CD4-positive, alpha-beta T cell treated with Interleukin-2 at 100 ng/mL for 4 hours (primary cell): ENCODE results near the gene FAM83G.
"Not testable (repeated sequence)": the region's sequence is repeated elsewhere in the genome, so short reads cannot be mapped to it uniquely, and the experiment has no call there.

Experiments used
- DNase-seq: peaks from one replicate; pipeline ENCODE4 v3.0.0-alpha.2; 2020; ENCODE audit warnings: low spot score

The FAM83G gene

DNA sequence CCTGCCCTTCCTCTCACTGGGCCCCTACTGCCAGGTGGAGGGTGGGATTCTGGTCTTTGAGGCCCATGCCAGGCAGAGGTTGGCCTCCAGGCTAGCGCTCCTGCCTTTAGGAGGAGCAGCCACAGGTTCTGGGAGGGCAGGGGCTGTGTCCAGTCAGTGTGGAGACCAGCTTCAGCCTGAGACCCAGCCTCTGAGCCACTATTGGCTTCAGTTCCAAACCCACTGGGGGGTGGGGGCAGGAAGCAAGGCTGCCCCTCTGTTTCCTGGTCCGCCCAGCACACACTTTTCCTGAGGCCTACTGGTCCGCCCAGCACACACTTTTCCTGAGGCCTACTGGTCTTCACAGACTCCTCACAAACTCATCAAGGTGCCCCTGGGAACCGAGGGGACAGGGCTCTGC, 36.2 kb downstream of the FAM83G start:
- no peak for DNase-seq

DNA sequence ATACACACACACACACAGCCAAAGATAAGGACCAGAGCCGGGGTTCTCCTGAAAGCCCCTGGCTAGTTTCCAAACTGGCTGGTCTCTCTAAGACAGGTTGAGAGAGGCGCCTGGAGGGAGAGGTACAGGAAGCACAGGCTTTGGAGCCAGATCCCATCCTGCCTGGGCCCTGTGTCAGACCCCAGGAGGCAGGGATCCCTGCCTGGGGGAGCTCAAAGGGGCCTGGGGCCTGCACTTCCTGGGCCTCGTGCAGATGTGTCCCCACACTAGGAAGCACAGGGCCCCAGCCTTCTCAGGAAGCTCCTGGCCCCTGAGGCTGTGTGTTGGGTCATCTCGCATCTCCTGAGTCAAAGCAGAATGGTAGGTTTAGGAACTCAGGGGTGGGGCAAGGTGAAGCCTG, 36.6 kb downstream of the FAM83G start:
- DNase-seq: no peak

DNA sequence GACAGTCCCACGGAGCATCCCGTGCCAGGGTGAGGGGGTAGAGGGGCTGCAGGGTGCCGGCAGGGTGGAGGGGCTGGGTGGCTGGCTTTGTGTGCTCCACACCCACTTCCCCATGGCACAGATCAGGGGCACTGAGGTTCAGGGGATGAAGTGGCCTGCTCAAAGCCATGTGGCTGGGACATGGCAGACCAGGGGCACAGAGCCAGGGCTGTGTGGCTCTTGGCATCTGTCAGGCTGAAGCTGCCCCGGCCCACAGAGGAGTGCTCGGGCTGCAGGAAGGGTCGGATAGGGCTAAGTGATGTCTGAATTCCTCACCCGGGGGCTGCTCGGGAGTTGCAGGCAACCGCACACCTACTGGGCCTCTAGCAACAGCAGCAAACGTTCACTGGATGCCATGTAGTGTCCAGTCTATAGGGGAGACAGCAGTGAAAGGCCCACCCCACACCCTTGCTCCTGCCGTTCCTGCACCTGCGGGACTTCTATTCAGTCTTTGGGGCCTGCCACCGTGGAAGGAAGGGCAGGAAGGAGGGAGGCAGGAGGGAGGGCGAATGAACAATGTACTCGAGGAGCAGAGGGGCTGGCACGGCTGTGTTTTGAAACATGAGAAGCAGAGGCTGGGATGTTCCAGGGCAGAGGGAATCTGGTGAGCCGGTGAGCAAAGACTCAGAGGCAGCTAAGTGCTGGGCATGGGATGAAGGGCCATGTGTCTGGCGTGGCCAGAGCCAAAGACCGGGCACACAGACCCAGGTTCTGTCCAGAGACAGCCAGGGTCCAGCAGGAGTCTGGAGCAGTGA, 37.5 kb downstream of the FAM83G start:
- no peak for DNase-seq

DNA sequence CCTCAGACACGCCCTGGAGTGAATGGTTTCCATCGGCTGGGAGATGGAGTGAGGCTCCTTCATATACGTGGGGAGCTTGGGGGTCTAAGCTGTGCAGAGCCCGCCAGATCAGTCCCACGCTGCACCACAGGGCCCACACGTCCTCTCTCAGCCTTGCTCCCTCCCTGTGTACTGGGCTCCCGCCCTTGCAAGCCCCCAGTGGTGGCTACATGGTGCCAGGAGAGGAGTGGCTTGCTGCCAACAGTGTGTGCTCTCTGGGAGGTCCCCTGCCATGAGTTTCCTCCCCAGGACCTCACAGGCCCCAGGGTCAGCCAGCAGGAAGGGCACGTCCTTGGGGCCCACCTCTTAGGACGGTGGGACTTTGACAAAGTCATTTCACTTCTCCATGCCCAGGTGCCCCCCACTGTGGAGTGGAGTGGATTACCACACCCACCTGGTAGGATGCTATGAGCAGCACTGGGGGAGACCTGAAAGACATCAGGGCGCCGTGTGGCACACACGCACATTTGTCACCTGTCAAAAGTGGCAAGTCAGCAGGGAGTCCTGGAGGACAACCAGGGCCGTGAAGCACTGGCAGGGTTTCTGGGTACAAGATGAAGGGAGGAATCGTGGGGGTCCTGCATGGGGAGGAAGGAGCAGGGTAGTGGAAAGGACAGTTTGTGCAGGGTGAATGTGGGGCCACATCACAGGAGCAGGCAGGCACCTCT, 38.9 kb downstream of the FAM83G start:
- DNase-seq: no peak

GRCh38 chr17:18964550-18964949, 40.0 kb downstream of the FAM83G start:
- no peak for DNase-seq

- no peak for DNase-seq
Measured at GRCh38 chr17:18964018-18964351, 40.6 kb downstream of the FAM83G start.

- DNase-seq: no peak
Measured at GRCh38 chr17:18963126-18964017, 41.2 kb downstream of the FAM83G start.

DNA sequence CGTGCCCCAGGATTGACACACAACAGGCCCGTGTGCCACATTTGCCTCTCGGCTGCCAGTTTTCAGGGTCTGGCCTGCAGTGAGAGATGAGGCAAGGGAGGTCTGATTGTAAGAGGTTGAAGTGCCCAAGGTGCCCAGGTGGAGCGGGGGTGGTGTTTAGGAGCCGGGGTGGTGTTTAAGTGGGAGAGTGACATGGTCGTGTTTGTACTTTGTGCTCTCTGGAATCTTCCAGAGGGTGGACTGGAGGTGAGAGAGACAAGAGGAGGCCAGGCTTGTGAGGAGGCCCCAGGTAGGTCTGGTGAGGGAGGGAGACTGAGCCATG, 42.1 kb downstream of the FAM83G start:
- DNase-seq: no peak

DNA sequence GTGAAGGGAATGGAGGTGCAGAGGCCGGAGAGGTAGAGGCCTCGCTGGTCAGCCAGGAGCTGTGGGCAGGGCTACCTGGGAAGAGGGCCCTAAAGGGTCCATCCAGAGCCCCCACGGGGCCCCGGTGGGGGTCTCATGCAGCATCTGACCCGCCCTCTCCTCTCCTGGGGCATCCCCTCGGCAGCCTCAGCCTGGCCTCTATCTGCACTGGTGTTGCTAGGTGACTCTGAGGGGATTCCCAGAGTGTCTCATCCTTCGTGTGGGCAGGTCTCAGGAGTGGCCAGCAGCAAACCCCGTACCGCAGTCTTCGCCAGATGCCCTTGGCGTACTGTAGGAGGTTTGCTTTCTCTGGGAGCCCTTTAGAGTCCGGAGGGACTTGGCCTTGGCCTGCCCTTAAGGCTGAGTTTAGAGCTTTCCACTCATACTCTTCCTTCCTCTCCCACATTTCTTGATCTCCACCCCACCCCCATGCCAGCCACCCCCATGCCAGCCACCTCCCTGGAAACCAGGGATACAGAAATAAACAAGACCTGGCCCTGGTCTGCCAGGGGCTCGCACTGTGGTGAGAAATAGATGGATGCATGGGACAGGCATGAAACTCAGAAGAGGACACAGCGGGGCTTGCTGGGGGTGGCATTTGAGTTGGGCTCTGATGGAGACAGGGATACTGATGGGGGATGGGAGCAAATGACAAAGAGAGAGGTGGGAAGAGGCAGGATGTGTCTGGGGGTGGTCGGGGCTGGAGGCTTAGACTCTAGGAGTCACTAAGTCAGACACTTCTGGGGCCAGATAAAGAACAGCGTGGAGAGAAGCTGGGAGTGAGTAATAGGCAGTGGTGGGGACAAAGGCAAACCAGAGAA, 42.7 kb downstream of the FAM83G start:
- peak; percentile 35 for DNase-seq

GRCh38 chr17:18960803-18961511, 43.6 kb downstream of the FAM83G start:
- DNase-seq: peak; percentile 82

- no peak for DNase-seq
Measured at GRCh38 chr17:18960241-18960665, 44.3 kb downstream of the FAM83G start.

DNA sequence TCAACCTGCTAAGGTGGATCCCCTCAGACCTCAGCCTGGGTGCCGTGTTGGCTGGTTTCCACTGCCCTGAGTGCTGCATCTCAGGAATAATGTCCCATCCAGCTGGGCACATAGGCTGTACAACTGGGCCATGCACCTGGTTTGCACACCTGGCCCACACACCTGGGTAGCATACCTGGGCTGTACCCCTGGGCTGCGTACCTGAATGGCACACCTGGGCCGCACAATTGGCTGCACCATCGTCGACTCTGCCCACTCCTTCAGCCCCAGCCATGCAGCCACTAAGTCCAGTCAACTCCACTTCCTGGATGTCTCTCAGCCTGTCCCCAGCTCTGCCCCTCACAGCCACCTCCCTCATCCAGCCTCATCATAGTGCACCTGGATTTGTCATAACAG, 44.7 kb downstream of the FAM83G start:
- no peak for DNase-seq

GRCh38 chr17:18959071-18959844, 45.3 kb downstream of the FAM83G start:
- no peak for DNase-seq

DNA sequence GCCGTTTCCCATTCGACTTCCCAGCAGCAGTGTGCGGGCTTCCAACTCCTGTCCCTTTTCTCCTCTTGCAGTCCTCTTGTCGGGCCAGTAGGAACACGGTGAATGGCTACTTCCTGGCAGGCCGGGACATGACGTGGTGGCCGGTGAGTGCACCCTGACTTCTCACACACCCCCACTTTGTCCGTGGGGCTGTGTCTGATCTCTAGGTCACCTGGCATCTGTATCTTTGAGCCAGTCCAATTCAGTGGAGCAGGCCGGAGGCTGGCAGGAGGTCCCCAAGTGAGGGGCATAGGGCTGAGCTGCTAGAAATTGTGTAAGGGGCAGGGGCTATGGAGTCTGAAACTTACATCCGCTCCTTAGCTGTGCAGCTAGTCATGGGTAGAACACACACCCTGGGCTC, 46.0 kb downstream of the FAM83G start:
- no peak for DNase-seq

- no peak for DNase-seq
Measured at GRCh38 chr17:18957831-18958230, 46.7 kb downstream of the FAM83G start.

DNA sequence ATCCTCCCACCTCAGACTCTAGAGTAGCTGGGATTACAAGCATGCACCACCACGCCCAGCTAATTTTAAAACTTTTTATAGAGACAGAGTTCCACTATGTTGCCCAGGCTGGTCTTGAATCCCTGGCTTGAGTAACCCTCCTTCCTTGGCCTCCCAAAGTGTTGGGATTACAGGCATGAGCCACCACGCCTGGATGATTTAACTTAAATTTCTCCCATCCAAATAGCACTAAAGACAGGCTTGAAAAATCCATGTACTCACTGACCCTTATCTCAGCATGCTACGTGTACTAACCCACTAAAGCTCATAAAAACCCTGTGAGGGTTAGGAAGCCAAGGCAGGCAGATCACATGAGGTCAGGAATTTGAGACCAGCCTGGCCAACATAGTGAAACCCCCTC, 48.0 kb downstream of the FAM83G start:
- no peak for DNase-seq

DNA sequence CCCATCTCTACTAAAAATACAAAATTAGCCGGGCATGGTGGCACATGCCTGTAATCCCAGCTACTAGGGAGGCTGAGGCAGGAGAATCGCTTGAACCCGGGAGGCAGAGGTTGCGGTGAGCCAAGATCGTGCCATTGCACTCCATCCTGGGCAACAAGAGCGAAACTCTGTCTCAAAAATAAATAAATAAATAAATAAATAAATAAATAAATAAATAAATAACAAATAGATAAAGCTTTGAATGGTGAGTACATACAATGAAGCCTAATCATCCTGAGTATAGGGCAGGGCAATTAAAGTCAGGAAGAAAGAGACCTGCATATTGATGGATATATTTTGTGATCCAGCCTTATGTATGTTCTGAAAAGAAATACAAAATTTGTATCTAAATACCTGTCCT, 48.5 kb downstream of the FAM83G start:
- not testable (repeated sequence) for DNase-seq

DNA sequence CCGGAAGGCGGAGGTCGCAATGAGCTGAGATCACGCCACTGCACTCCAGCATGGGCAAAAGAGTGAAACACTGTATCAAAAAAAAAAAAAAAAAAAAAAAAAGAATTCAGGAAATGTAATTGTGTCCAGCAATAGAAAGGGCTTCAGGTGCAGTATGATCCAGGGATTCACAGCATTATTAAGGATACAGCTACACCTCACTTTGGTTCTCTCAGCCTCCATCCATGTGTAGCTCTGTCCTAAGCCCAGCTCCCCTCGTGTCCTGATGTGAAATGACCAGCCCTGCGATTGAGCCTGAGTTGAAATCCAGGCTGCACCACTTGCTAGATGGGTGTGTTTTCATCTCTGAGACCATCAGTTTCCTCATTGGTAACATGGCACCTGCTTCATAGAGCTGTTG, 49.6 kb downstream of the FAM83G start:
- DNase-seq: no peak

- DNase-seq: no peak
Measured at GRCh38 chr17:18954321-18954720, 50.2 kb downstream of the FAM83G start.

GRCh38 chr17:18953231-18953728, 51.3 kb downstream of the FAM83G start:
- DNase-seq: no peak
